K562 (cell line): Measurements from ENCODE around the gene SLC7A4. TPM values are rescaled to one million over a fixed set of nuclear protein-coding genes. Genes with fewer than 3 reads are reported as not detected.
A peak's percentile ranks its signal among the peaks of the same experiment; 100 is the strongest.

Source experiments
- HNRNPUL1 ChIP-seq: fragments of 200-400 bp; formaldehyde crosslinking; IDR thresholded peaks from 2 replicates; pipeline ENCODE4 v1.6.1; 2017; ENCODE audit warnings: low read length
- HOMEZ ChIP-seq: fragments of 250-450 bp; sonication (Bioruptor Pico); IDR thresholded peaks from 2 replicates; pipeline ENCODE4 v1.4.0; 2020; ENCODE audit warnings: mild to moderate bottlenecking, moderate library complexity
- MAZ ChIP-seq, 2 experiments: fragments of 450-650 bp in 1 of 2; sonication (generic) in 1 of 2; formaldehyde crosslinking; IDR thresholded peaks in 1 of 2; conservative IDR thresholded peaks in 1 of 2; 2 replicates each; pipeline versions ENCODE4 v1.4.0 to v1.5.0; 2020; ENCODE audit warnings: mild to moderate bottlenecking in 1 of 2, missing genetic modification reagents in 1 of 2
- RREB1 ChIP-seq: fragments of 250-450 bp; sonication (Bioruptor Pico); IDR thresholded peaks from 2 replicates; pipeline ENCODE4 v1.4.0; 2020
- STAG1 ChIP-seq: sonication (generic); formaldehyde crosslinking; IDR thresholded peaks from 2 replicates; pipeline ENCODE4 v1.5.0; 2020; ENCODE audit warnings: missing genetic modification reagents, borderline replicate concordance
- ZNF239 ChIP-seq: fragments of 250-450 bp; sonication (Bioruptor Pico); IDR thresholded peaks from 2 replicates; pipeline ENCODE4 v1.4.0; 2020; ENCODE audit warnings: mild to moderate bottlenecking
- ZNF407 ChIP-seq: fragments of 450-650 bp; IDR thresholded peaks from 2 replicates; pipeline ENCODE4 v1.6.1; 2016; ENCODE audit warnings: low read depth
- ZNF408 ChIP-seq: fragments of 250-450 bp; sonication (Bioruptor Pico); IDR thresholded peaks from 2 replicates; pipeline ENCODE4 v1.4.0; 2020; ENCODE audit warnings: low read depth, mild to moderate bottlenecking, moderate library complexity
- ZNF449 ChIP-seq: fragments of 250-450 bp; sonication (Bioruptor Pico); IDR thresholded peaks from 2 replicates; pipeline ENCODE4 v1.8.0; 2022; ENCODE audit warnings: moderate library complexity, mild to moderate bottlenecking, inconsistent platforms
- polyA plus RNA-seq, 8 experiments: library from polyadenylated mRNA; depleted of rRNA in 4 of 8; stranded (reverse) in 5 of 8; unstranded in 3 of 8; fragments of >200 nt; fragmentation: Nextera tagmentation in 2 of 8; fragmentation: Illumina TruSeq in 1 of 8; extraction: Ambion mirVana in 2 of 8; extraction: Trizol in 1 of 8; gene quantifications; 2 replicates each; pipeline versions ENCODE4 v1.2.1 to v1.2.3, GENCODE V29; 2011 to 2014; ENCODE audit warnings: inconsistent platforms in 1 of 8, missing spikeins in 1 of 8
- total RNA-seq, 7 experiments: library from RNA; depleted of rRNA in 6 of 7; stranded (reverse); fragments of >200 nt in 6 of 7; fragmentation: Illumina TruSeq in 2 of 7; extraction: Trizol in 2 of 7; gene quantifications; 2 replicates each; pipeline versions ENCODE4 v1.2.1 to v1.2.3, GENCODE V29; 2011 to 2021; ENCODE audit warnings: low replicate concordance in 1 of 7

The SLC7A4 gene
- total and polyA plus RNA-seq, 9 of the 15 experiments (the other 6 are each of a cell fraction or from before 2014, with no cell fraction given) = not detected

GRCh38 chr22:21075516-21076138, 43.3 kb upstream of the SLC7A4 start (continued):
- TF ChIP-seq ZNF239 (CRISPR knock-in tag) (no peak), STAG1 (CRISPR knock-in tag) (0 out of 2 replicates have a peak, but pooled peaks have one; percentile 17), HOMEZ (CRISPR knock-in tag) (0 out of 2 replicates have a peak, but pooled peaks have one; percentile 50), ZNF407 (no peak), MAZ (CRISPR knock-in tag; conservative IDR thresholded peaks at IDR 0.05 in 1 of 2, IDR thresholded peaks at IDR 0.05 in 1 of 2) (peak in 1 of 2 experiments; percentile 30; a peak in 1 of 4 replicates), HNRNPUL1 (0 out of 2 replicates have a peak, but pooled peaks have one; percentile 34), RREB1 (CRISPR knock-in tag) (peak; percentile 80; the same call in 1 of the 2 replicates), ZNF408 (0 out of 2 replicates have a peak, but pooled peaks have one; percentile 60), ZNF449 (no peak)
